NCI-H1417 treated with DMSO at 0.1 percent for 48 hours (cell line): Measurements from ENCODE around the gene LCE3B.

Experiments used
- DNase-seq: peaks from one replicate; lab custom pipeline; 2025; lab: John Stamatoyannopoulos, UW

The LCE3B gene

GRCh38 chr1:152658649-152659048, 45.0 kb downstream of the LCE3B start:
- DNase-seq = no peak

GRCh38 chr1:152663098-152663497, 49.5 kb downstream of the LCE3B start, which contains the start of gene LCE2D:
LCE2D (plus strand) TSS chr1:152663380; CDS start chr1:152664106, 726 bp downstream.
- DNase-seq = no peak
